HG03342 (cell line): Measurements from ENCODE around the gene QPRT.
"Not testable (repeated sequence)": the region's sequence is repeated elsewhere in the genome, so short reads cannot be mapped to it uniquely, and the experiment has no call there.

Experiments
- ATAC-seq: cut with Tn5 transposase; IDR thresholded peaks from one replicate; pipeline ENCODE4 v1.9.1; 2021; ENCODE audit warnings: mild to moderate bottlenecking, moderate library complexity; ENCODE audit not compliant: unreplicated experiment

Gene QPRT

GRCh38 chr16:29678691-29679267, at the start of gene QPRT:
Gene QPRT, plus strand, starts transcription at chr16:29679180. Its CDS starts 18 bp downstream, at chr16:29679198.
- no peak for ATAC-seq

- not testable (repeated sequence) for ATAC-seq
These were observed 49.7 kb upstream of the QPRT start for GRCh38 chr16:29629318-29629717.

GRCh38 chr16:29631658-29632057, 47.3 kb upstream of the QPRT start:
- ATAC-seq: not testable (repeated sequence)

- ATAC-seq: not testable (repeated sequence)
These were observed 43.1 kb upstream of the QPRT start for GRCh38 chr16:29635902-29636301.

GRCh38 chr16:29636368-29636767, 42.6 kb upstream of the QPRT start:
- not testable (repeated sequence) for ATAC-seq

GRCh38 chr16:29638751-29639150, 40.2 kb upstream of the QPRT start:
- not testable (repeated sequence) for ATAC-seq

GRCh38 chr16:29641561-29641960, 37.4 kb upstream of the QPRT start:
- no peak for ATAC-seq

GRCh38 chr16:29643596-29643995, 35.4 kb upstream of the QPRT start:
- ATAC-seq: no peak

- peak; percentile 68 for ATAC-seq
These were observed 34.6 kb upstream of the QPRT start for GRCh38 chr16:29644338-29644857.

- no peak for ATAC-seq
These were observed 33.8 kb upstream of the QPRT start for GRCh38 chr16:29644973-29645693.

GRCh38 chr16:29645694-29646187, 33.2 kb upstream of the QPRT start:
- ATAC-seq: no peak

- no peak for ATAC-seq
These were observed 32.0 kb upstream of the QPRT start for GRCh38 chr16:29646947-29647346.

- no peak for ATAC-seq
These were observed 29.1 kb upstream of the QPRT start for GRCh38 chr16:29649588-29650494.

GRCh38 chr16:29650771-29651170, 28.2 kb upstream of the QPRT start:
- no peak for ATAC-seq

GRCh38 chr16:29651774-29652349, 27.1 kb upstream of the QPRT start:
- ATAC-seq: no peak

GRCh38 chr16:29653471-29653870, 25.5 kb upstream of the QPRT start:
- ATAC-seq: no peak

- ATAC-seq: not testable (repeated sequence)
These were observed 25.1 kb upstream of the QPRT start for GRCh38 chr16:29653890-29654289.

GRCh38 chr16:29656688-29657523, 22.1 kb upstream of the QPRT start:
- no peak for ATAC-seq

GRCh38 chr16:29658705-29659104, 20.3 kb upstream of the QPRT start:
- ATAC-seq: no peak
